IPS DF 19.7 (cell line): ENCODE results near the gene ZCCHC17.
"Not testable (repeated sequence)": the region's sequence is repeated elsewhere in the genome, so short reads cannot be mapped to it uniquely, and the experiment has no call there.

ENCODE experiments used
- DNase-seq: peaks from one replicate; pipeline ENCODE4 v3.0.0-alpha.2; 2013; ENCODE audit warnings: low read depth, low spot score

The ZCCHC17 gene

DNA sequence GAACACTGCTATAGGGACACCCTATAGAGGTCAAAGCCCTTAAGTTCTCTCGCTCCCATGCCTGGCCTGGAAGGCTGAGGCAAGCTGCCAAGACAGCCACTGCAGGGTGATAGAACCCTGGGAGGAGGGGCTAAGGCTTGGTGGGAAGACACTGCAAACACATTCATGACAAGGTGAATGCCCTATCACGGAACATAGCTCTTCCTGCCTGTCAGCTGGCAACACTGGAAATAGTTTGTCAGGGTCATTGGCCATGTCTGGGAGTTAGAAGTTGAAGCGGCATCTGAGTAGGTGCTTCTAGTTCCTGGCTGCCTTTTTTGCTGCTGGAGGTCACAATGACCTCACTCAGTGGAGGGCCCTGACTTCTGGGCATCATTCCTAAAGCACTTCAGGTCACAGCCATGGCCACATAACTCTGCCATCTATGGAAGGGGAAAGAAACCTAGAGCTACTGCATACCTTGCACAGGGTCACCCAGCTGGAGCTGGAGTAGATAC lies 71.8 kb downstream of the ZCCHC17 start:
- DNase-seq, result no peak

DNA sequence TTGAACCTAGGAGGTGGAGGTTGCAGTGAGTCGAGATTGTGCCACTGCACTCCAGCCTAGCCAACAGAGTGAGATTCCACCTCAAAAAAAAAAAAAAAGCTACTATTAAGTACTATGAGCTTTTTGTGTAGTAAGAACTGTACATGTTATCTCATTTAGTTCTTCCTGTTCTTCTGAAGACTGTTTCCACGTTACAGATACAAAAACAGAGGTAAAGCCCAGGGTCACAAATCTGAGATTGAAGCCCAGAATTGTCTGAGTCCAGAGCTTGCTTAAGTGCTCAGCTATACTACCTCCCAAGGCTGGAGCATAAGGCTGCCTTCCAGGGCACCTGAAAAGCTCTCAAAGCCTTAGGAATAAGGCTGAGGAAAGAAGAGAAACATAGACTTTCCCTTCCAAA lies 73.2 kb downstream of the ZCCHC17 start:
- no peak for DNase-seq

DNA sequence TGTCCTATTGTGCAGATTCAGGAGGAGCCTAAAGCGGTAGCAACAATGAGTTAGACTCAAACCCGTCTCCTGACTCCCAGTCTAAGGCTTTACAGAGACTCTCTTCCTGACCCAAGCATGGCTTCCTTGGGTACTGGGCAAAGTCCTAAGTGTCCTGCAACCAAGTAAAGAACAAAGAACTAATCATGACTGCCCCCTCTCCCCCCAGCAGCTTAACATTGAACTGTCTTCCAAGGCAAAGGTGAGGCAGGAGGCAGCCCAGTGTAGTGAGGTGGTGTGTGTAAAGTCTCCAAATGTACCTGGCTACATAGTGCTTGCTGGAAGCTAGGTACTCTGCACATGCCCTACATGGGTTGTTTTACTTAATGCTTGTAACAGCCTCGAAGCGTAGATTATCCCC lies 73.7 kb downstream of the ZCCHC17 start:
- no peak for DNase-seq

DNA sequence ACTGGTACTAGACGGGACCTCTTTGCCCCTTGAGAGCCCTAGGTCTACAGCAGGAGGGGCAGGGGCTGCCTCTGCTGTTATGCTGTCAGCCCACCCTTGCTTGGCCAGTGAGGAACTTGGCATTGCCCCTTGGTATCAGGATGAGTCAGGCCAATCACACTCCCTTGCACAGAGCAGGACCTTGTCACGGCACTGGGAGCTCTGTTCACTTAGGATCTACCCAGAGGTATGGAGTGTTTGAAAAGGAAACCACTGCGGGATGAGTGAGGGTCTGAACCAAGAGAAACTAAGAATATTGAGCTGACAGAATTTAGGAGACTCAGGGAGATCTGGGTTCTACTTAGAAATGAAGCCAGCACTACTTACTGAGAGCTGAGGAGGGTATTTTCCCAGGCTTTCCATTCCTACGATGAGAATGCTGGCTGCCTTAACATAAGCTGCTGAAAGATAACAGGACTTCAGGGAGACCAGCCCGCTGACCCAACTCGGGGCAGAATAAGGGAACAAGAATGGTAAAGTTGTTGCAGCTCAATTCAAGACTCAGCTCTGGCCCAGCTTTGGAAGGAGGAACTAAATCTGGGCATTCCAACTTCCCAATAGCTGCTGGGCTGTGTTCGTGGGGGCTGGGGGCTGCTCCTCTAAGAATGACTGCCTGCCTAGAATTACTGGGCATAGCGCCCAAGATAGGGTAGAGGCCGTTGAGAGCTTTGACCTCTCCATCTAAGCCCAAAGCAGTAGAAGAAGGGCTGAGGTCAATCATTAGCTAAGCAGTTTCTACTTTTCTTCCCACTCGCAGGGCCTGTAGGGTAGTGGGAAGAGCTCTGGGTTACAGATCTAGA lies 74.5 kb downstream of the ZCCHC17 start:
- DNase-seq, result no peak

DNA sequence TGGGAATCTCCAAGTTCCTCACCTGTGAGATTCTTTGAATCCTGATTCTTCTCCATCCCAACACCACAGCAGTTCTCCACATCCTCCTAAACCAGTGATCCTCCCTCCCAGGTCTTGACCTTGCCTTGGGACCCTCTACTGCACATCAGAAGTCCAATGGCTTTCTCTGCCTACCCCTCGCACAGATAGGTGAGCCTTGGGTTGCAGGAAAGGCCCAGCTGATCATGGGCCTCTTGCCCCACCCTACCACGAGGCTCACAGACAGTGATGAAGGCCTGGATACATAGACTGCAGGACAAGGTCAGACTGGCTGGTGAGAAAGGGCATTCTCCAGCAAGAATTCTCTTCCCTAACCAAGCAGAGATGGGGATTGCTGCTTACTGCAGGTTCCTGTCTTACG lies 75.2 kb downstream of the ZCCHC17 start:
- DNase-seq, result no peak

DNA sequence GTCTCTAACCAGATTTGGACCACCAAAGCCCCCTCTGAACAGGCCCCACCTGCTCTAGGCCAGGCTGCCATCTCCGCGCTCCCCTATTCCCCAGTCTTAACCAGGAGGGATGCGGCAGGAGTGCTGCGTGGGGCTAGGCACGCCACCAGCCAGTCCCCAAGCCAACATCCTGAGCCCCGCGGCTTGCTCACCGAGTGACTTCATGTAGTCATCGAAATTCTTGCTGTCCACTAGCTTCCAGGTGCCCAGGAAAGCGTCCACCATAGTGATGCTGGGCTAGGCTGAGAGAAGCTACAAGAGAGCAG lies 75.9 kb downstream of the ZCCHC17 start:
- no peak for DNase-seq

DNA sequence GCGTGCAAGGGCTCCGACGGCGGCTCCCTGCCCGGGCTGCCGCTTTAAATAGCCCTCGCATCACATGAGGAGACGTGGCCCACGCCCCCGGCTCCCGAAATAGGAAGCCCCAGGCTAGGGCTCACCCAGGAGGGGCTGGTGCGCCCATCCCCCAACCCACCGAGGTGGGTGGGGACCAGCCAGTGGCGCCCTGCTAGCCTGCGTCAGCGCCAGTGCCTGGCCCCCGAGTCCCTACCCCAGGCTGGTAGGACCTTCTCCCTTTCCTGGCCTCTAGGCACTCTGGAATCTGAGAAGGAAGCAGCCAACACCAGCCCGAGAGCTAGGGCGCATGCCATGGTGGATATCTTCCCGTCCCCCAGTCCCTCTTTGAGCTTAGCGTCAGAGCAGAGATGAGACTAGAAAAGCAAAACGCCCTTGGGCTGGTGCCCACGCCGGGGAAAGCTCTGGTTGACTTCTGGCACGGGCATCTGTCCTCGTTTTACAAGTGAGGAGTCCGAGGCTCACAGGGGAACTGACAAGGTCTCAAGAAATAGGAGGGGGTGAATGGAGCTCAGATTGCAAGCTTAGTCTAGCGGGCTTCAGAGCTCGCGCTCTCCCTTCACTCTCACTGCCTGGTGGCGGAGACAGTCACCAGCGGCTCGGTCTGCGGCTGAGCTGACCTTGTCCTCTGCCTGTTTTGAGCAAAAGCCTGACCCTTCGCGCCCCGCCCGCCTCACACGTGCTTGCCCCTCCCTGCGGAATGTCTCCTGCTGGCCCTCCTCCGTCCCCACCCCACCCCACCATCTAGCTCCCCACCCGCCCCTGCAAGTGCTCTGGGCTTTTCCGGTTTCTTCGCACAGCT lies 76.4 kb downstream of the ZCCHC17 start, which contains the start of gene FABP3:
FABP3 (minus strand) TSS at position 21 of the 841 bp plus-strand sequence. CDS start 62 bp downstream, outside the sequence.
- no peak for DNase-seq

DNA sequence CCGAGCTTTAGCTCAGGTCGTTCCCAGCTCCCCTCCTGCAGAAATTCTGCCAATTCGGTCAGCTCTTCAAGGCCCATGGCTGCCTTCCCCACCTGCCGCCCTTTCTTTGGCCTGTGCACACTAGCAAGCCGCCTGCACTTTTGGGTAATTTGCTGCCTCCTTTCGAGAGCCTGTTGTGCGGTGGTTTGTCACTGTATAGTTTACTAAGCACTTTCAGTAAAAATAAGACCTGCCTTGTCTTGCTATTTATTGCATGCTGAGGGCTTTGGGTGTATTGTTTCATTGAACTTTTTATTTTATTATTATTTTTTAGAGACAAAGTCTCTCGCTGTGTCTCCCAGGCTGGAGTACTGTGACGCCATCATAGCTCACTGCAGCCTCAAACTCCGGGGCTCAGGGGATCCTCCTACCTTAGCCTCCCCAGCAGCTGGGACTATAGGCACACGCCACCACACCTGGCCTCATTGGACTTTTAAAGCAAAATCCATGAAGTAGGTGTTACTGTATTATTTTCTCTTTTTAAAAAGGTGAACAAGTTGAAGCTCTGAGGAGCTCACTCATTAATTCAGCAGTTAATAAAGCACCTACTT lies 77.2 kb downstream of the ZCCHC17 start:
- no peak for DNase-seq

DNA sequence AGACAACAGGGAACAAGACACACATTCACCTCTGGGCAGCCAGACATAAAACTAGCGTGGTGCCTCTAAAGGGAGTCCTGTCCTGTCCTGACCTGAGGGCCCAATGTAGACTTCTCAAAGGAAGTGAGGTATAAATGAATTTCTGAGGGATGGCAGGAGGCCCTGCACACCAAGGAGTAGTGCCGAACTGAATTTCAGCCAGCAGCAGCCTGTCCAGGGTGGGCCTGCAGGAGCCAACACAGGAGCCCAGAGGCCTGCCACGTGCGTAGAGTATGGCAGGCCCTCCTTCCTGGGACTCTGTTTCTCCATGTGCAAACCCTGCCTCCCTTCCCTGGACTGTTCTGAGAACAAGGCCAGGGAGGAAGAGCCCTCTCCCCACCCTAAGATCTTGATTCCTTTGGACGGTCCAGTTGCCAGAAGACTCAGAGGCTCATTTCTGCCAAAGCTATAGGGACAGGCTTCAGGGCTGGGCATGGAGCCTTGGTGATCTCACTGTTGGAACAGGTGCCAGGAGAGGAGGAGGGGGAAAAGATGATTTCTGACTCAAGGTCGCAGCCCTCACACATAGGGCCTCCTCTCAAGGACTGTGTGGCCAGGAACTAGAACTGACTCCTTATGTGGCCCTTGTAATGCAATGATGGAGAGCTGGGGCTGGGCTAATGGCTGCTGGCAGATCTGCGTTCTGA lies 77.8 kb downstream of the ZCCHC17 start:
- DNase-seq, result no peak

DNA sequence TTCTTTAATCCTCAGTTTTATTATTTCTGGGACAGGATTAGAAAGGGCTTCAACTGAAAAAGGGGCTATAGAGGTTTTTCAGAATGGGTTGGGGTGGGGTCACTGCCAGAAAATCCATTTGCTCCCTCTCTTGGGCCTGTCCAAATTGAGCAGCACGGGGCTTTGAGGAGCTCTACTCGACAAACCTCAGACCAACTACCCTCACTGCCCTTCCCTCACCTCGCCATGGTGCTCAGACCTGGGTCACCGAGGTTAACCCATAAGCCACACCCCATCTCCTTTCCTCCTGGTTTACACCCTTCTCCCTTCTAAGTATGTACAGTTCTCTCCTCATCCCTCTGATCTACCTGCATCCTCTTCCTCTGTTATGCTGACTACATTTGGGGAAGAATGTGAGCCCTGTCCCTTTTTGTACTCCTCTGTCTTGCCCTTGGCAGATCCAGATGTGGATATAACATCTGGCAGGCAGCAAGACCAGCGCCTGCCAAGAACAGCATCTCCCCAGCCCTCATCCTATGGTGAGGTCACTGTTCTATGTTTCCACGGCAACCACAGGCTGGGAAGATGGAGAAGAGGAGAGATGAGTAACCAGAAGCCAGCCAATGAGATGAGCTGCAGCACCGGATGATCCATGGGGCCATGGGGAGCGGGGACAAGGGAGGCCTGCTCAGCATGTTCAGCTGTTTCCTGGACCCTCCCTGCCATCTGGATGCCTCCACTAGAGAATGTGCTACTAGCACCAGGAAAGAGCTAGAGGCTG lies 79.7 kb downstream of the ZCCHC17 start:
- no peak for DNase-seq

DNA sequence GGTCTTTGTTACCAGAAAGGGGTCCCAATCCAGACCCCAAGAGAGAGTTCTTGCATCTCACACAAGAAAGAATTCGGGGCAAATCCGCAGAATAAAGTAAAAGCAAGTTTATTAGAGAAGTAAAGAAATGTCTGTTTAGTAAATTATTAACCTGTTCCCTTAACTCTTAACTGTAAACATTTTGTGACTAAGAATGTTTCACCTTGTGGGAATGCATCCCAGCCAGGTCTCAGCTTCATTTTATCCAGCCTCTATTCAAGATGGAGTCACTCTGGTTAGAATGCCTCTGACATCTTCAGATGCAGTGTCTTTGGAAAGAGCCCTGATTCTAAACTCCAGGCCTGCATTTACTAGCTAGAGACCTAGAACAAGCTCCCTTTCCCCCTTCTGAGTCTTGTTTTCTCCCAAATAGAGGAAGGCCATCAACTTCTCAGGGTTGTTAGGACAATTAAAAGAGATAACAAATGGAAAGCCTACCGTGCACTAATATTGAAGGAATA lies 80.6 kb downstream of the ZCCHC17 start:
- no peak for DNase-seq

DNA sequence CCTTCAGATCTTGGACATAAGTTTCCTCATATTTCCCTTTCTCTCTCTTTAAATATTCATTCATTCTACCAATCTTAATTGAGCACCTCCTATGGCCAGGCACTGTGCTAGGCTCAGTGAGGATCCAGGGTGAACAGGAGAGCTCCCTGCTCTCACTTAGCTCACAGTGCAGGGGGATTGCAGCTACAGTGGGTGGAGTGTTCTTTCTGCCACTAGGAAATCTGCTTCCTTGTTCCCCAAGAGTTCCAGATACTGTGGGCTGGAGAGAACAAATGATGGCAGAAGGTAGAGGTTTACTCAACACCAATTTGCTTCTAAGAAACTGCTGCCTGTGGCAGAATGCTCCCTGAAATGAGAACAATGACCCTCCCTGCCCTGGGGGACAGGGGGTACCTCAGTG lies 81.2 kb downstream of the ZCCHC17 start:
- DNase-seq, result no peak

DNA sequence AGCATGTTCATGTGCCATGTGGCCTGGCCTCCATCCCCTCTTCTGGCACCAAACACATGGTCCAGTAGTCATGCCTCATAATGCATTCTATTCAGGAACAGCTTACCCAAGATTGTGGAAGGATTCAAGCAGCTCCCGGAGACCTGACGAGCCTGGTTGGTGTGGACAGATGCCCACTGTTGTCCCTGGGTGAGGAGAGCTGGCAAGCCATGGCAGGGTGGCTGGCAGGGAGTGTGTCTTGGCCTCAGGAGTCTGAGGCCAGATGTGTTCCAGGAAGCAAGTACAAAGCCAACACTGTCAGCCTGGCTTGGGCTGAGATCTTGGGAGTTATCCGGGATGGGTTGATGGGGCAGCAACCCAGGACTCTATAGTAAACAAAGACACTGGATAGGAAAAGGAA lies 83.3 kb downstream of the ZCCHC17 start:
- DNase-seq, result no peak

DNA sequence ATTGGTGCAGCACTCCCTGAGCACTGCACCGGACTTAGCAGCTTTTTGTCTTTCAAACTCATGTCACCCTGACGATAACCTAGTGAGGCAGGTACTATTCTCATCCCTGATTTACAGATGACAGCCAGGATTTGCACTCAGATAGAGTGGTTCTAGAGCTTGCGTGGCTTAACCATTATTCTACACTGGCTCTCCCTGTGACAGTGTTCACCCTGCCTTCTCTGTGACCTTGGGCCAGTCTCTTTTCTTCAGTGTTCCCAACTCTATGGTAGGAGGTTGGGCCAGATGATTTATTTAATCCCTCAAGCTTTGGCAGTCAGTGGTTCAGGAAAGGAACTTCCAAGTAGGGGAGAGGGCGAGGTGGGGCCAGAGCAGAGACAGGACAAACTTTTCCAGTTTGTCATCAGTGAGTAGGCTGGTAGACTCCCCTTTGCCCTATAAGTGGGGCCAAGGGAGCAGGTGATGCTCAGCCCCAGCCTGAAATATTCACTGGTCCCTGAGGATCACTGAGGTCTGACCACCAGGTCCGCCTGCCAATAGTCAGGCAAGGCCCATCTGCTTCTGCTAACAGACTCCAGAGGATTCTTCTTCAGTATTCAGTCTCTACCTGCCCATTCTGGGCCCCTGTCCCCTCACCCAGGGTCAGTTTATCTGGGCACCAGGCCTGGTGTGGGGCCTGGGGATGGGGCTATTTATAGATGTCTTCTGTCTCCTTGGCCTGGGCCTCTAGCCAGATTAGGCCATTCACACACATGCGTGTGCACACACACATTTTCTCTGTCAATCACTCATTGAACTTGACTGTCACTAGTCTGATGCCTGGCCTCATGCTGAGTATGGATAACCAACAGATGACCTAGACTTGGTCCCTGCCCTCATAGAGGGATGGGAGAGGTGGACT lies 84.8 kb downstream of the ZCCHC17 start:
- no peak for DNase-seq

DNA sequence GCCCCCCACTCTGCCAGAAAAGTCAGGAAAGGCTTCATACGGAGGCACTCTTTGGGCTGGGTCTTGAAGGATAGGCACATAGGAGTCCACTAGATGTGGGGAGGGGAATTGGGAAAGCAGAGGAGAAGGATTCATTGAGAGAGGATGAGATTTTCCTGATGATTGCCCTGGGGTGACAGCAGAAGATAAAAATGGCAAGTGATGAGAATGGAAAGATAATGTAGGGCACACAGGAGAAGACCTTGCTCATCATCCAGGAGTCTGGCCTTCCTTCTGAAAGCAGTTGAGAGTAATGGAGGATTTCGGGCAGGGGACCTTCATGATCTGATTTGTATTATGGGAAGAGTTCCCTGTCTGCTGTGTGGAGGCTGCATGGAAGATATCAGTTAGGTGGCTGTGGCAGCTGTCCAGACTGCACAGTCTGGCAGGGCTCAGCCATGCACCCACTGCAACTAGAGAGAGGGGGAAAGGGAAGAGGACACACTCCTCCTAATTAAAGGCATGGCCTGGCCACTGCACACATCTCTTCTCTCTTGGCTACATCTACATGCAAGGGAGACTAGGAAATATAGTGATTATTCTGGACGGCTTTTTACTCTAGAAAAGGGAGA lies 85.7 kb downstream of the ZCCHC17 start:
- no peak for DNase-seq

DNA sequence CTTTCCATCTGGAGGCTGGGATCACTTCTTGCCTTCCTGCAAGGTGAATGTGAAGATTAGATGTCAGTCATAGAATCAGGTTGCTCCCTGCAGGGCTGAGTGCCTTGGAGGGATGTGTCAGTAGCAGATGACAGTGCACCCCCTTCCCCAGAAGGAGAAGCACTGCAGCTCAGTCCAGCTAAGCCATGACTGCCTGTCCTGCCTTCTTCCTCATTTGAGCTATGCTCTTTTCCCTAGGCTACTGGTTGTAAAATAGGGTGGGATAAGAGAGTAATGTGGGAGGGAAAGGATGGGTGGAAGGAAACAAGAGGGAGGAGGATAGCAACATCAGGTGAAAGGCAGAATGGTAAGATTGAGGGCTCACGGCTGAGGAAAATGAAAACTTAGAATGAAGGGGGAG lies 87.1 kb downstream of the ZCCHC17 start:
- DNase-seq, result no peak

DNA sequence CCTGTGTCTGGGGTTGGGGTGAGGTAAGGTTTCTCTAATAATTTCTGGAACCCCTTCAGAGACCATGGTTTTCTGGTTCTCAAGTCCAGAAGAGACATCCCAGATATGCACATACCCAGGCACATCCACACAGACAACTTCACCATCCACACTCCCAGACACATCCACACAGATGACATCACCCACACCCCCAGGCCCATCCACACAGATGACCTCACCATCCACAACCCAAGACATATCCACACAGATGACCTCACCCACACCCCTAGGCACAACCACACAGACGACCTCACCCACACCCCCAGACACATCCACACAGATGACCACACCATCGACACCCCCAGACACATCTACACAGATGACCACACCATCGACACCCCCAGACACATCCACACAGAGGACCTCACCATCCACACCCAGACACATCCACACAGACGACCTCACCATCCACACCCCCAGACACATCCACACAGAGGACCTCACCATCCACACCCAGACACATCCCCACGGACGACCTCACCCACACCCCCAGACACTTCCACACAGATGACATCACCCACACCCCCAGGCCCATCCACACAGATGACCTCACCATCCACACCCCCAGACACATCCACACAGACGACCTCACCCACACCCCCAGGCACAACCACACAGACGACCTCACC lies 89.9 kb downstream of the ZCCHC17 start:
- DNase-seq, result not testable (repeated sequence)

DNA sequence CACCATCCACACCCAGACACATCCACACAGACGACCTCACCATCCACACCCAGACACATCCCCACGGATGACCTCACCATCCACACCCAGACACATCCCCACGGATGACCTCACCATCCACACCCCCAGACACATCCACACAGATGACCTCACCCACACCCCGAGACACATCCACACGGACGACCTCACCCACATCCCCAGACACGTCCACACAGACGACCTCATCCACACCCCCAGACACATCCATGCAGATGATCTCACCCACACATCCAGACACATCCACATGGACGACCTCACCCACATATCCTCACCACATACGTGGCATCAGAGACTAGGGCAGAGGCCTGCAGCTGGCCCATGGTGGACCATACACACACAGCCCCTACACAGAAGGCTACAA lies 90.8 kb downstream of the ZCCHC17 start:
- no peak for DNase-seq

DNA sequence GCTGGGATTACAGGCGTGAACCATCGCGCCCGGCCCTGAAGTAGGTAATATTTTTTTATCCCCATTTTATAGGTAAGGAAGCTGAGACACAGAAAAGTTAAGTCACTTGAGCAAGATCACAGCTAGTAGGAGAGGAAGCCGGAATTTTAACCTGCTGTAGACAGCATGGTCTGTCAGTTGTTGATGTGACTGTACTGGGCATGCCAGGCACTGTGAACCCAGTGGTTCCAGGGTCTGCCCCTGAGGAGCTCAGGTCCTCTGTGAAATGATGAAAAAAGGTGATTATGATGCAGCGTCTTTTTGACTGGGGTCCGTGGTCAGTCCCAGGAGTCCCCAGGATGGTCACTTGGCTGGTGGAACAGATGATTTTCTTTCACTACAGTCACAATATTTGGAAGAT lies 92.8 kb downstream of the ZCCHC17 start:
- DNase-seq, result no peak
